Kidney epithelial cell (primary cell): ENCODE results near the gene RPS27. TPM values are rescaled to one million over a fixed set of nuclear protein-coding genes. Genes with fewer than 3 reads are reported as not detected.
A peak's percentile ranks its signal among the peaks of the same experiment; 100 is the strongest.

Source experiments
- DNase-seq: peaks from one replicate; pipeline ENCODE4 v3.0.0-alpha.2; 2010; ENCODE audit warnings: low read depth
- H3K27me3 ChIP-seq: 2 replicates; pipeline ENCODE4 v1.6.0; 2011; ENCODE audit warnings: low read length; ENCODE audit not compliant: control insufficient read depth, insufficient read depth
- H3K36me3 ChIP-seq: 2 replicates; pipeline ENCODE4 v1.5.1; 2011; ENCODE audit warnings: low read length; ENCODE audit not compliant: control insufficient read depth, insufficient read depth
- H3K4me3 ChIP-seq: 2 replicates; pipeline ENCODE4 v1.5.1; 2011; ENCODE audit warnings: low read depth, mild to moderate bottlenecking, control low read depth, low read length
- total RNA-seq: library from RNA; depleted of rRNA; stranded (reverse); fragments of >200 nt; gene quantifications from 2 replicates; pipeline ENCODE4 v1.2.3, GENCODE V29; 2015
- TF ChIP-seq, protein P1 (sequence below): IDR thresholded peaks from 2 replicates; pipeline ENCODE4 v1.5.1; 2011; ENCODE audit warnings: mild to moderate bottlenecking, moderate library complexity, low read length, control low read depth, inconsistent platforms; ENCODE audit not compliant: insufficient read depth, poor library complexity, severe bottlenecking

Gene RPS27
- total RNA-seq, 1 donor from 2014 or later: 2,407 TPM

DNA sequence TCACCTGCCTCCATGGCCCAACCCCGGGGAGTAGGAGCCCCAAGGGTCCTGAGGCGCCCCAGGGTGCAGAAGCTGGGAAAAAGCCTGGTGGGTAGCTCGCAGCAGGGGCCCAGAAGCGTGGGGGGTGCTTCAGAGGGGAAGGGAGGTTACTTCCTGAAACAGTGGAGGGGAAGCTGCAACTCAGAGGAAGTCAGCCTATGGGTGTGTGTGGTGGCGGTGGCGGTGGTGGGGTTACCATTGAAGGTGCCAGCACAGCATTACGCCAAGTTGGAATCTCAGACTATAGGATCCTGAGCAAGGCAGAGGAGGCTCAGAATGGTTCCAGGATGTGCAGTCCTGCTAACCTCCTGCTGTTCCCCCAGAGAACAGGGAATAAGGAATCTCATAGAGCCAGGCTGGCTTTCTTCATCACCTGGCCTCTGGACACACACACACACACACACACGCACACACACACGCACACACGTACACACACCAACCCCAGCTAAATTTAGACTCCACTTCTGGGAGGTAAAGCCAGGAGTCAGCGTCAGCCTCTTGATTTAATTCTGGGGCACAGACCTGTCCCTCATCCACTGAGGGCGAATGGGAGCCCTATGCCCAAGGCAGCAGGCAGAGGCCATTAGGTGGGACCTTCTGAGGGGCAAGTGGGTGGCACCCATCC lies 45.3 kb upstream of the RPS27 start:
- H3K27me3 ChIP-seq: no peaks in the 10 kb centered on the region
- H3K36me3 ChIP-seq: peaks cover 3% of the 10 kb centered on the region
- H3K4me3 ChIP-seq: peak overlapping the region; percentile 74
- no peak for DNase-seq
- TF ChIP-seq, protein P1, sequence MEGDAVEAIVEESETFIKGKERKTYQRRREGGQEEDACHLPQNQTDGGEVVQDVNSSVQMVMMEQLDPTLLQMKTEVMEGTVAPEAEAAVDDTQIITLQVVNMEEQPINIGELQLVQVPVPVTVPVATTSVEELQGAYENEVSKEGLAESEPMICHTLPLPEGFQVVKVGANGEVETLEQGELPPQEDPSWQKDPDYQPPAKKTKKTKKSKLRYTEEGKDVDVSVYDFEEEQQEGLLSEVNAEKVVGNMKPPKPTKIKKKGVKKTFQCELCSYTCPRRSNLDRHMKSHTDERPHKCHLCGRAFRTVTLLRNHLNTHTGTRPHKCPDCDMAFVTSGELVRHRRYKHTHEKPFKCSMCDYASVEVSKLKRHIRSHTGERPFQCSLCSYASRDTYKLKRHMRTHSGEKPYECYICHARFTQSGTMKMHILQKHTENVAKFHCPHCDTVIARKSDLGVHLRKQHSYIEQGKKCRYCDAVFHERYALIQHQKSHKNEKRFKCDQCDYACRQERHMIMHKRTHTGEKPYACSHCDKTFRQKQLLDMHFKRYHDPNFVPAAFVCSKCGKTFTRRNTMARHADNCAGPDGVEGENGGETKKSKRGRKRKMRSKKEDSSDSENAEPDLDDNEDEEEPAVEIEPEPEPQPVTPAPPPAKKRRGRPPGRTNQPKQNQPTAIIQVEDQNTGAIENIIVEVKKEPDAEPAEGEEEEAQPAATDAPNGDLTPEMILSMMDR: no peak

DNA sequence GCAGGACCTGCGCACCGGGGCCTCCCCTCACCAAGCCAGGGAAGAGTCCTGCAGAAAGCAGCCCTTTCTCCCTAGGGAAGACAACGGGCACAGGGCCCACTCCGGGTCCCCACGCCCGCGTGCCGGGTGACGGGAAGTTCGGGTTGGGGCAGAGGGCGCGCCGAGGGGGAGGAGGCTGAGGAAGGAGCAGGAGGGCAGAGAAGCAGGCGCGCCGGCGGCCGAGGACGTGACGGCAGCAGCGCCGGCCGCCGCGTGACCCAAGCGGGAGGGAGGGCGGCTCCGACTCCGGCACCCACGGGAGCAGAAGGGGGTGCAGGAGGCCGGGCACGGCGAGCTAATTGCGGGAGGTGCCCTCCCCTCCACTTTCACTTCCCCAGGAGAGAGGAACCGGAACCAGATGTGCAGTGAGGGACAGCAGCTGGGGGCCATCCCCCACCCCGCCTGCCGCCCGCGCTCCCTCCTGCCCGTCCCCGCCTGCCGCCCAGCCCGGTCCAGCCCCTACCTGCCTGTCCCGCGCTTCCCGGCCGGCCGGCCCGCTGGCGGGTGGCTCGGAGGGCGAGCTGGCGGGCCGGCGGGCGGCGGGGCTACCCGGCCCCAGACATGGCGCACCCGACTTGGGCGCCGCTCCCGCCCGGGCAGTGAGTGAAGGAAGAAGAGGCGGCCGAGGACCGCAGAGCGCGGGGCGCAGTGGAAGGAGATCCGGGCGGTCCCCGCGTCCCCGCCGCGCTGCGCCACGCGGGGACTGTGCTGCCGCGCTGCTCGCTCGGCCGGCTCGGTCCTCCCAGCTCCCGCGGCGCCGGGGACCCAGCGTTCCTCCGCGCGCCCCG lies 44.6 kb upstream of the RPS27 start:
- no peak for DNase-seq
- Histone ChIP-seq H3K36me3 (peaks cover 3% of the 10 kb centered on the region), H3K4me3 (peak overlapping the region; percentile 74), H3K27me3 (no peaks in the 10 kb centered on the region)
- TF ChIP-seq, protein P1: no peak

DNA sequence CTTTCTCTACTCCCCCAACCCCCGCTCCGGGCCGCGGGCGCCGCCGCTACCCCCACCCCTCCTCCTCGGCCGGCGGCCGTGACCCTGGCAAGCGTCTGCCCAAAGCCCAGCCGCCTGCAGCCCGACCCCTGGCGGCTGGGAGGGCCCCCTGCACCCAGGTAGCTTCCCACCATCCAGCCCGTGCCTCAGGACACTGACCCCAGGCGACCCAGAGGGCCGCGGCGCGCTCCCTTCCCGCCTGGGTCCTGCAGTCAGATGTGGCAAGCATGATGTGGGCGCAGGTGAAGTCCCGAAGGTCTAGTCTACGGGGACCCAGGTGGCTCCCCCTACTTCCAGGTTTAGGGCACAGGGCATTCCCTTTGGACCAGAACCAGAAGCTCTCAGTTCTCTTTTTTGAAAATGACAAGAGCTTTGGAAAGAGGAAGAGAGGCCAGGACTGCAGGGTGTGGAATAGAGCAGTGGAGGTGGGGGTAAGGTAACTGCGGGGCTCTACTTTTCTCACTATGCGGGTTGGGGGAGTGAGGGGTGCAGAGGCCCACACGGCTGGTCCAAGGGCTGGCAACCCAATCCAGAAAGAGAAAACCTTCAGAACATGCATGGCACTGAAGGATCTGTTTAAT lies 43.8 kb upstream of the RPS27 start, which contains the start of gene DENND4B:
Gene DENND4B (minus strand): TSS at position 97 of the 620 bp plus-strand sequence. CDS start 2,344 bp downstream, outside the sequence.
- H3K36me3 ChIP-seq: peaks cover 3% of the 10 kb centered on the region
- TF ChIP-seq, protein P1: peak; percentile 85
- H3K27me3 ChIP-seq: no peaks in the 10 kb centered on the region
- H3K4me3 ChIP-seq: peak within 1 kb of the TSS; percentile 74
- DNase-seq: no peak

DNA sequence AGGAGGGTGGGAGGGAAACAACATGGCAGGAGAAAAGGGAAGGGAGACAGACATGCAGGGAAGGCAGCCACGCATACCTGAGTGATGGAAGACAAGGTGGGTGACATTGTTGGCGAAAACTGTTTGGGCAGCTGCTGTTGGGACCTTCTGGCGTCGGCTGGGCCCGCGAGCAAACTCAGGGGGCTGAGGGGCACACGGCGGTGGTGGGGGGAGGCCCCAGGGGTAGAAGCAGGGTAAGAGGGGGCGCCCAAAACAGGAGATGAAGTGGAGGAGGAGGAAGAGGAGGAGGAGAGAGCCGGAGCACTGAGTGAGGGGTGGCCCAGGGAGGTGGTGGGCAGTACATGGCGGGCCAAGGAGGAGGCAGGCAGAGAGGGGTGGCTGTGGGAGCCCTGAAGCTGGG lies 39.4 kb upstream of the RPS27 start:
- Histone ChIP-seq H3K27me3 (no peaks in the 10 kb centered on the region), H3K36me3 (peaks cover 3% of the 10 kb centered on the region), H3K4me3 (no peak overlapping the region)
- DNase-seq: no peak
- TF ChIP-seq, protein P1: no peak

DNA sequence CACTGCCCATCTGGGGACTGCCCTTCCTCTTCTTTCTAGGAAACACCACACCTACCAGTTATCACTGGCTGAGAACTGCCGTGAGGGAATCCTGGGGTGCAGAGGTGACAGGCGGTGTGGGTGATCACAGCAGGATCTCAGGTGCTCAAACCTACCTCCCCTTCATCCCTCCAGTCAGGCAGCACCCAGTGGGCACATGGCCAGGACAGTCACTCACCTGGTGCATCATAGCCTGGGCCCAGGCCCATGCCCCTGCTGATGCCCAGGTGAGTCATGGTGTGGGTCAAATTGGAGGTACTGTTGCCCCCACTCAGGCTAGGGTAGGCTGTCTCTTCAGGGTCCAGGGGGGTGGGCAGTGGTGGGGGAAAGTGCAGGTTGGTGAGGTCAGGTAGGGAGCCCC lies 38.8 kb upstream of the RPS27 start:
- H3K36me3 ChIP-seq: peaks cover 3% of the 10 kb centered on the region
- no peak overlapping the region for H3K4me3 ChIP-seq
- H3K27me3 ChIP-seq: no peaks in the 10 kb centered on the region
- TF ChIP-seq, protein P1: no peak
- DNase-seq: no peak
